HG03565 (cell line): ENCODE results near the gene ARHGEF33.

ENCODE experiments used
- ATAC-seq: cut with Tn5 transposase; IDR thresholded peaks from one replicate; pipeline ENCODE4 v1.9.1; 2021; ENCODE audit warnings: mild to moderate bottlenecking, moderate library complexity; ENCODE audit not compliant: unreplicated experiment

Gene ARHGEF33

DNA sequence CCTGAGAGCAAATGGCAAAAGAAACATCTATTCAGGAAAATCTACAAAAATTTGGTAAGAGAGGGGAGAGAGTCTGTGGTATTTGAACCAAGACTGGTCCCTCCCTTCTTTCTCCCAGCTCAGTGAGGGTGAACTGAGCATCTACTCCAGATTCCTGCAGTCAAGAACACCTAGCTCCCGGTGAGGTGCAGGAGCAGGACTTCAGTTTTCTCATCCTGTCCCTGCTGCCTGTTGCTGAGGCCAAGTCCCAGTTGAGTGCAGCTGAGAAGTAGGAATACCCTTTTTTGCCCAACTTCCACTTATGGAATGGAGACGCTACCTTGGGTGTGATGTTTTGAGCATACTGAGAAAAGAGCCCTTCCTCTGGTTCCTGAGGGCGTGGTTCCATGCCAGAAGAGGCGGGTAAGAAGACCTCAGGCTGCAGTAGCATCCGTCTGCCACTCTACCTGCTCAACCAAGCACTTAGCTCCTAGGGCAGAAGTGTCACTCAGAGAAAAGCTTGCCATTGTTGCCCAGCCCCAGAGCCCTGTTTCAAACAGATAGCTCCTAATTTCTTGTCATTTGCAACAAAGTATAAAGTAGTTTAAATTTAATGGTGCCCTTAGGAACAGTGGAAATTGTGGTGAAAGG, 118.3 kb downstream of the ARHGEF33 start:
- ATAC-seq, result no peak

DNA sequence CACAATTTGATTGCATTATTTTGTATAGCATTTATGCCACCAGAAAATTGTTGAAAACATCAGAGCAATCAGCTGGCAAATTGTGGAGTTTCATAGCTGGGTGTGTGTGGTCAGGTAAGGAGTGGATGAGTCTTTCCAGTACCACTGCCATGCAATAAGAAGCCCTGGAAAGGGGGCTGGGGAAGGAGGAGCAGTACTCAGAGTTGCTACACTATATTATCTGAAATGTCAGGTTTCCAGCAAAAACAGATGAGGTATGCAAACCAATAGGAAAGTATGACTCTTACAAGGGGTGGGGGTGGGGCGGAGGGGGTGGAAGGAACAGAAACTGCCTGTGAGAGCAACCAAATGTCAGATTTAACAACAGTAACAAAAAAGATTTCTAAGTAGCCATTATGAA, 119.0 kb downstream of the ARHGEF33 start:
- ATAC-seq, result no peak

DNA sequence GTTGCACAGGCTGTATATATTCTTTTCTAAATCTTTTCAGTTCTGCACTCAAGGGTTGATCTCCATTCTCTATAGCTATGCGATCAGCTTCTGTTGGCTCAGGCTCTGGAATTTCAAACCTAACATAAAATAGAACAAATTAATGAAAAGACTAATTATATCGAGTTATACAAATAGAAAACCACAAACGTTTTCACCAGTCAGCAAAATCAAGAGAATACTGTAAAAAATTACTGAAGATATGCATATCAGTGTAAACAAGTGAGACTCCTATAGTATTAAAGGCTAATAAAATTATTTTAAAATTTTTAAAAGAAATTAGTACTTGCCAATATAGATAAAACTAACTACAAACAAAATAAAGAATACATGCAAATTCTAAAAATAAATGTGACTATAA, 124.2 kb downstream of the ARHGEF33 start:
- no peak for ATAC-seq

DNA sequence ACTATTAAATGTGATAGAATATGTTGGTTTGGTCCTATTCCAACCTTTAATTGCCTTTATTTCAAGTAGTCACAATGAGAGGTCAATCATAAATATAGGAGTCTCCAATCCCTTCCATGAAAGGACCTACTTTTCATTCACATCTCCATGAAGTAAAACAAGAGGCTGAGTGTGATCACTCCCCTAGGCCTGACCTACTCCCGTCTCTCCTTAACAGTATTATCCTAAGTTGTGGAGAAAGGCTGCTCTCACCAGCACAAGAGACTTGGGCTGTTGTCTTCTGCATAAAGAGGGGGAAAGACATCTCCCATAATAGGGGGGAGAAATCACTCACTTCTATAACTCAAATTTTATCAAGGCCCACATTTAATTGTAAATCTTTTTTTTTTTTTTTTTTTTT, 125.7 kb downstream of the ARHGEF33 start:
- ATAC-seq, result no peak

DNA sequence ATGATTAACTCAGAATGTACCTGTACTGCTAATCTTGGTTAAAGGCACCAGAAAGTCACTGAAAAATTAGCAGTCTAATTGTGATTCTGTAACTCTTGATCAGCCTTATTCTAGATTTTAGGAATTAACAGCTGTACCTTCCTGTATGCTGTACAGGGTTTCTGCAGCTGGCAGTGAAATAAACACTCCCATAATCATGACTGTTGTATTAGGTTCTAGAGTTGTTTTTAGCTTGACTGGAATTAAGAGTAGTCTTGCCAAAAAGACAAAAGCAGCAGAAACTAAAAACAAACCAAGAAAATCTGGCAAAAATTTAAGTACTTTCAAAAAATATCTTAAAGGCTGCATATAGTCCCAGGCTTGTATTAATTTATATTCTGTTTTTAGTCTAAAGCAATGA, 127.7 kb downstream of the ARHGEF33 start:
- no peak for ATAC-seq

DNA sequence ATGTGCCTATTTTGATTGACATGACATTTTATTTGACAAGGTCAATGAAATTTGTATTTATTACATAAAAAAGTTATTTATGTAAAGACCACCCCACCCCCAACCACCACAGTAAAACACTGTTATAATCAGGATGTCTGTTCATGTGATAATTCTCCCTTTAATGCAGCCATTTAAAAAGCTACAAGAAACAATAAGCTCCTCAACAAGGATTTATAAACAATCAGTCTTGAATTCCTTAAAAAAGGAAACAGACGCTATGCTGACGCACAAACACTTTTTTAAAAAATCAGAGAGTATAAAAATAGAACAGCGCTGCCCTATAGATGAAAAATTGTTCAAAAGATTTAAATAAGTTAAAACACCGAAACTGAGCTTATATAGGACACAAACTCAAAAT, 129.0 kb downstream of the ARHGEF33 start:
- no peak for ATAC-seq

DNA sequence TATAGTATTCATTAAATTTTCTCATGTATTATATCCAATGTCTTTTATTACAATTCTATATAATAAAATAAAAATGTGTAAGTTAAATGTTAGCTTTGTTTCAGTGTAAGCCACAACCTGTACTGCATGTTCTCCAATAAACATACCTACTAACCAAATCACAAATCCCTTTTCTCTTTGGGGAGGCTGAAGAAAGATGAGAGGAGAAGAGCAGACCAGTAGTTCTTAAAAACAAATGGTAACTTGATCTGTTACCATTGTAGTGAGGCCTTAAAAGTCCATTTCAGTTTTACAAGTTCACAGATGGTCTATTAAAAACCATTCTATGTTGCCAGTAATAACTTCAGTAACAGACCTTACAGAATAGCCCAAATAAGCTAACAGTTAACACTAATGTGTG, 130.7 kb downstream of the ARHGEF33 start:
- no peak for ATAC-seq

DNA sequence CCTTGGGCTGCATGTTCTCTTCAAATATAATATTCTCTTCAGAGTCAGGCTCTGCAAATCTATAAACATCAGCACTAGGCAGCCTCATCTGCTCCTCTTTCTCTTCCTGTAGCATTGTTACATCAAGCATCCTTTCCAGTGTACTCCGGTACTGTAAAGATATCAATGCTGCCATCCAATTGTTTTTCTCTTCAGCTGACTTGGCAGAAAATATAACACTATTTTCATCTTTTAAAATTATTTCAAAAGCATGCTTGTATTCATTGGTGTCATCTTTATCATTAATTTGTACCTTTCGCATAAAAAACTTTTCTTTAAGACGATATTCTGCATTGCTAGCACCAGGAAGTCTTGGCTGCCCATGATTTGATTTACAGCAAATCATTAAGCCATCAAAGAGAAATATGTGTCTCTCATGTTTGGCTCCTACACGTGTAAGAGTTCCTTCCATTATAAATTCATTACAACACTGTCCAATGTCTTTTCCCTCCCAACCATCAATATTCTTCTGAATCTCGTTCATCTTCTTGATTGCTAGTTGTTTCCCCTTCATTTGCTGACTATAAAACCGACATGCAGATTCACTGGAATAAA, 133.1 kb downstream of the ARHGEF33 start:
- no peak for ATAC-seq

DNA sequence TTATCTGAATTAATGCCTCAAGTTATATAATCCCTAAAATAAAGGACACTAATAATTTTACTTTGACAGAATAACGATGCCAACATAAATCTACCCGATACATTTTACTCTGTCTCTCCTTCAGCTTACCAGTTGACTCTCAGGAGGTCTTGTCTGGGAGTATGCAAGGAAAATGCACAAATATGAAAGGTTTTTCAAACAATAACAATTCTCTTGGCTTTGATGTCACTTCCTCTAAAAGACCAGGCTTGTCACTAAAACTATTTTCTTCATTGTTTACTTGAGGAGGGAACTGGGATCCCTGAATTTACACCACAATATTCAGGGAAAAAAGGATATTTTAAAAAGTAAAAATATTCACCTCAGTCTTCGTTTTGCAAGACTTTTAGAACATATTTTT, 134.0 kb downstream of the ARHGEF33 start:
- no peak for ATAC-seq

DNA sequence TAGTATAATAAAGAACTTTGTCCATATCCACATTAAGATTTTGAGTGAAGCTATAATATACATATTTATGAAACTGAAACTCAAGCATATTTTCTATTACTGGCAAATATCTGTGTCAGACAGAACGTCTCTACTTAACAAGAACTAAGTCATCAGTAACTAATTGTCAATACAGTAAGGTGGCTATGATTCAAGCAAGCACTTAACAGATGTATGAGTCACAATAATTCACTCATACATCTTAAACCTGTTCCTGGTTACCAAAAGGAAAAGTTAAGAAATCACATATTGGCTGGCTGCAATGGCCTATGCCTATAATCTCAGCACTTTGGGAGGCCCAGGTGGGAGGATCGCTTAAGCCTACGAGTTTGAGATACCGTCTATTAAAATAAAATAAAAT, 135.2 kb downstream of the ARHGEF33 start:
- ATAC-seq, result no peak
